Stimulated activated naive CD4-positive, alpha-beta T cell treated with Interleukin-2 at 50 U/mL for 16 hours (primary cell): ENCODE measurements around the gene DUOX2.
"Not testable (repeated sequence)": the region's sequence is repeated elsewhere in the genome, so short reads cannot be mapped to it uniquely, and the experiment has no call there.

Source experiments
- DNase-seq: peaks from one replicate; lab custom pipeline; 2025; lab: John Stamatoyannopoulos, UW

Gene DUOX2

DNA sequence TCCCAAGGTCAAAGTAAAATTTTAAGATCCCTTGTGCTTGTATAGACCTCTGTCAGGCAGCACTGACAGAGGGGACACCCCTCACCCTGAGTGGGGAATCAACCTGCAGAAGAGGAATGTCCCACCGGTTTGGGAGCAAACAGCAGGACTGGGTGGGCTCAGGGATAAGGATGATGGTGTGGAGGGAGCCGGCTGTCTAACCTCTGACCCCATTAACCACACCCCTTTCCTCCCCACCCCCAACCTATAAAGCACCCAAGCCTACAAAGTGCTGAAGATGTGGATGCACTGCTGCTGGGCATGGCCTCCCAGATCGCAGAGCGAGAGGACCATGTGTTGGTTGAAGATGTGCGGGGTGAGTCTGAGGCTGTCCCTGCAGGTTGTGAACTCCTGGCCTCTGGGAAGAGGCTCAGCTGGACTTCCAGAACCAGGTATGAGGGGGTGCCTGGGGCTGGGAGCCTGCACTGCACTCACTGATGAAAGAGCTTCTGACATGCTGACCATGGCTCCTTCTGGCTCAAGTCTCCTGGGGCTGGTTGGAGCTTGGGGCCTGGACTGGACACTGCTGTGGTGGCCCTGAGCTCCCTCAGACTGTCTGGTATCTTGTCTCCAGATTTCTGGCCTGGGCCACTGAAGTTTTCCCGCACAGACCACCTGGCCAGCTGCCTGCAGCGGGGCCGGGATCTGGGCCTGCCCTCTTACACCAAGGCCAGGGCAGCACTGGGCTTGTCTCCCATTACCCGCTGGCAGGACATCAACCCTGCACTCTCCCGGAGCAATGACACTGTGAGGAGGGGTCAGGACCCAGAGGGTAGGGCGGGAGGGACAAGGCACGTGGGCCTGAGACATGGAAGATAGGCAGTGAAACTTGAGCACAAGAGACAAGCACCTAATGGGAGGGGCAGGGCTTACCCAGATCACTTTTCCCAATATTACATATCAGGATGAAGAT is 25.1 kb upstream of the DUOX2 start:
- DNase-seq = no peak

DNA sequence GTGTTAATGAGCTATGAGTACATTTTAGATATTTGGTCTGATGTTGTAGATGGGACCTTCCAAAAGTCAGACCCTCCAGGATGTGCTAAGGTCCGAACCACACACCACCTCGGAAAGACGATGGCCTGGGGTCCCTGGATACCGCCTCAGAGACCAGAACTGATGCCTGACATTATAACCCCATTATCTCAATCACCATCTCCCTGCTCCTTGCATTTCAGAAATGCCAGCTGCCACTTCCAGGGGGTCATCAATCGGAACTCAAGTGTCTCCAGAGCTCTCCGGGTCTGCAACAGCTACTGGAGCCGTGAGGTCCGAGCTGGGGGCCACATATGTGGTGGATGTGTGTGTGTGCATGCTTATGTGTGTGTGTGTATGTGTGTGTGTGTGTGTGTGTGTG is 23.7 kb upstream of the DUOX2 start:
- DNase-seq = no peak

GRCh38 chr15:45136378-45136764 is 22.4 kb upstream of the DUOX2 start:
- DNase-seq = no peak

DNA sequence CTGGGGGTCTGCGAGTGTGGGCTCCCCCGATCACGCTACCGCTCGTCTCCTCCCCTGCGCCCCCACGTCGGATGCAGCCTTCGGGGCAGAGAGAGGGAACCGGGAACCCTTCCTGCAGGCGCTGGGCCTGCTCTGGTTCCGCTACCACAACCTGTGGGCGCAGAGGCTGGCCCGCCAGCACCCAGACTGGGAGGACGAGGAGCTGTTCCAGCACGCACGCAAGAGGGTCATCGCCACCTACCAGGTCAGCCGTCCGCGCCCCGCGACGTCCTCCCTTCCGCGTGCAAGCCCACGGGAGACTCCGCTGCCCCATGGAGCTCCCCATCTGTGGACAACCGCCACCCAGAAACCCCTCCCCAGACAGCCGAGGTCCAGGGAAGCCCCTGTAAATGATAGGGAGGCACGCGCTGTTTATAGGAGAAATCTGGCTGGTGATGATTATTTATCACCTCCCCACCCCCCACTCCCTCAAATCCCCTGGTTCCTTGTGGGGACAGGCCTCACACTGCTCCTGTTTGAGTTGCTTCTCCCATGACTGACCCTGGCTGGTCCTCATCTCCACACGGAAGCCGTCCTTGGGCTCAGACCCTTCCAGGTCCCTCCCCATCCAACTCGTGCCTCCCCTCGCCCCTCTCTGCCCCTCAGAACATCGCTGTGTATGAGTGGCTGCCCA is 21.9 kb upstream of the DUOX2 start:
- not testable (repeated sequence) for DNase-seq

DNA sequence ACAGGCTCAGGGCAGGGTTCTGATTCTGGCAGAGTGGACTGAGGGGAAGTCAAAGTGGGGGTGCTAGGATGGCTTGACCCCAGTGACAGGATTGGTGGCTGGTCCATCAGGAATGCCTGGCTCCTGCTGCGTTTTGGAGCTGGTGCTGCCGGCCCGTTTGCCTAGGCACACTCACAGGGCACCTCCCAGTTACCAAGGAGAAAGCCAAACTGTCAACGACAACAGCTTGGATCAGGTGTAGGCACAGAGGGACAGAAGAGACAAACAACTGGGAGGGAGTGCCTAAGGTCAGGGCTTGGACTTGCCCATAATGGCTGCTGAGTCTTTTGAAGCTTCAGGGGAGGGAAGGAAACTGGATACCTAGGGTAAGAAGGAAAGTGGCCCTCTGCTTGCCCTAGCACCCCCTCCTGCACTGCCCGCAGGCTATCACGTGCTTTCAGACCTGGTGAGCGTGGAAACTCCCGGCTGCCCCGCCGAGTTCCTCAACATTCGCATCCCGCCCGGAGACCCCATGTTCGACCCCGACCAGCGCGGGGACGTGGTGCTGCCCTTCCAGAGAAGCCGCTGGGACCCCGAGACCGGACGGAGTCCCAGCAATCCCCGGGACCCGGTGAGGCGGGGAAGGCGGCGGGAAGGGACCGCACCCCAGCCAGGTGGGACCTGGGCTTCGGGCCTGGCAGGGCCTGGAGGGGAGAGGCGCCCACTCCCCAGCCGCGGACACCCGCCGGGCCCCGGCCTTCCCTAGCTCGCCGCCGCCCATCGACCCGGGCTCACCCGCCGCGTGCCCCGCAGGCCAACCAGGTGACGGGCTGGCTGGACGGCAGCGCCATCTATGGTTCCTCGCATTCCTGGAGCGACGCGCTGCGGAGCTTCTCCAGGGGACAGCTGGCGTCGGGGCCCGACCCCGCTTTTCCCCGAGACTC is 21.0 kb upstream of the DUOX2 start:
- peak; percentile 6 for DNase-seq

DNA sequence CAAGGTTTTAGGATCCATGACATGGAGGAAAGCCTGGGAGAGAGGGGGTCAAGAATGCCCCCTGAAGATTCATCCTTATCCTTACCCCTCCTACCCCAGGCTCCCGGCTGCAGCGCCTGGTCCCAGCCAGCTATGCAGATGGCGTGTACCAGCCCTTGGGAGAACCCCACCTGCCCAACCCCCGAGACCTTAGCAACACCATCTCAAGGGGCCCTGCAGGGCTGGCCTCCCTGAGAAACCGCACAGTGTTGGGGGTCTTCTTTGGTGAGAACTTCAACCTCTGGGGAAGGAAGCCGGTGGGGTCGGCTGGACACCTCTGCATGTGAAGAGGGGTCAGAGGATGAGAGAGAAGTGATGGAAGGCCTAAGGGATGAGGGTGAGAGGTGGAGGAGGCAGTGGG is 20.1 kb upstream of the DUOX2 start:
- no peak for DNase-seq

- DNase-seq = no peak
Observed at GRCh38 chr15:45133561-45133920, 19.6 kb upstream of the DUOX2 start.

GRCh38 chr15:45132844-45133560 is 19.0 kb upstream of the DUOX2 start:
- DNase-seq = no peak

GRCh38 chr15:45131510-45131909 is 17.5 kb upstream of the DUOX2 start:
- DNase-seq = no peak

GRCh38 chr15:45130291-45131000 is 16.5 kb upstream of the DUOX2 start:
- no peak for DNase-seq

DNA sequence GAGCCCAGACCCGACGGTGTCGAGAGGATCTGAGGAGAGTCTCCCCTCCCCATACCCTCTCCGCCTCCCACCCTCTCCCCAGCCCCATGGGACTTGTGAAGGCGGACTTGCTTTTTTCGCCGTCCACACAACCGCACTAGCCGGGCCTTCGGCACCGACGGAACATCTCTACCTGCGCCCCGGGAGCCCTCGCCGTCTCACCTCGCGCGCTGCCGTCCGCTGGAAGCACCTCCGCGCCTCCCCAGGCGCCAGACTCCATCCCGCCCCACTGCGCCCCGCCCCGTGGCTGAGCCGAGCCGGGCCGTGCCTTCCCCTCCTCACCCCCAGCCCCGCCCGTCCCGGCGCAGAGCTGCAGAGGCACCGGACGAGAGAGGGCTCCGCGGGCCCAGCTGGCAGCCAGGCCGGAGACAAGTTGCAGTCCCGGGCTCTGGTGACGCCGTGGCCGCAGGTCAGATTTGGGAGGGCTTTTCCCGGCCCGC is 15.7 kb upstream of the DUOX2 start, which contains the start of the genes DUOX1 and DUOXA1:
Gene DUOX1 (plus strand): TSS at position 344 of the 479 bp plus-strand sequence. CDS start 1,973 bp downstream, outside the sequence.
Gene DUOXA1 (minus strand): TSS at position 229 of the 479 bp plus-strand sequence. CDS start 6,865 bp downstream, outside the sequence.
- DNase-seq = peak; percentile 9

- no peak for DNase-seq
Observed at GRCh38 chr15:45128971-45129639, 15.1 kb upstream of the DUOX2 start.

GRCh38 chr15:45126535-45127158 is 12.7 kb upstream of the DUOX2 start:
- no peak for DNase-seq

GRCh38 chr15:45123397-45123796 is 9.4 kb upstream of the DUOX2 start:
- DNase-seq = no peak

GRCh38 chr15:45122719-45123118 is 8.7 kb upstream of the DUOX2 start:
- DNase-seq = no peak

DNA sequence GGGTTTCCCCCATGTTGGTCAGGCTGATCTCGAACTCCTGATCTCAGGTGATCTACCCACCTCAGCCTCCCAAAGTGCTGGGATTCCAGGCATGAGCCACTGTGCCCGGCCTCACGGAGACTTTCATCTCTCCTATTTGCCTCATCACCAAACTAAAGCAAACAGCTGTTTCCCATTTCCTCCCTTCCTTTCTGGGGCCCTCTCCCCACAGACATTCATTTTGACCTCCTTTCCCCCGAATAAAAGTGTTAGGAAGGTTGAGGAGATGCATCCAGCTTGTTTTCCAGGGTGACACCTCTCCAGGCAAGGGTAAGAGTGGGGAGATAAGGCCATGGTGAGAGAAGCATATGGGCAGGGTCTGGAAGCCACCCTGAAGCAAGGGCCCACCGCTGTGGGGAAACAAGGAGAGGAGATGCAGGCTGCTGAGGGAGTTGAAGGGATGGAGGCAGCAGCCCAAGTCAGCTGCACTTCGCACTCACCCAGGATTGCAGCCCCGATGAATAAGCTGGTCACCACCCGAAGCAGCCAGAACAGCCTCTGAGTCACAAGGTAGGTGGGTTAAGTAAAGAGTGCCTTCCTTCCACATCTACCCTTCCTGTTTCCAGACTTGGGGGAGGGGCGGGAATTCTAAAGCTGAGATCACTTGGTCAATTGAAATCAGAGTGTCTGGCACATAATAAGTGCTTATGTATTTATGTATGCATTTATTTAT is 7.9 kb upstream of the DUOX2 start:
- no peak for DNase-seq

DNA sequence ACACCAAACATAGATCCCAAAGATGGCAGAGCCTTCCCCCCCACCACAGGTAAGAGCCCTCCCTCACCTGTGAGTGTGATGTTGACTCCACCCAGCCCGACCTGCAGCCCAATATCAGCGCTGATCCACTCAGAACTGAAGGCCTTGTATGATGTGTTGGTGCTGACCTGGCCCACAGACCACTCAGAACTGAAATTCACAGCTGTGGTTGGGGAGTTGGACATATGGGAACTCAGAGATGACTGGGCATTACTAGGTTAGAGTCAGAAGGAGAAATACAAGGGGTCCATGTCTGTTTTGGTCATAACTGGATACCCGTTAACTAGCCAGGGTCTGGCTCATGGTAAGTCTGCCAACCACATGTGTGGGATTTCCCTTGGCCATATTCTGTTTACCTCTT is 7.0 kb upstream of the DUOX2 start:
- no peak for DNase-seq

DNA sequence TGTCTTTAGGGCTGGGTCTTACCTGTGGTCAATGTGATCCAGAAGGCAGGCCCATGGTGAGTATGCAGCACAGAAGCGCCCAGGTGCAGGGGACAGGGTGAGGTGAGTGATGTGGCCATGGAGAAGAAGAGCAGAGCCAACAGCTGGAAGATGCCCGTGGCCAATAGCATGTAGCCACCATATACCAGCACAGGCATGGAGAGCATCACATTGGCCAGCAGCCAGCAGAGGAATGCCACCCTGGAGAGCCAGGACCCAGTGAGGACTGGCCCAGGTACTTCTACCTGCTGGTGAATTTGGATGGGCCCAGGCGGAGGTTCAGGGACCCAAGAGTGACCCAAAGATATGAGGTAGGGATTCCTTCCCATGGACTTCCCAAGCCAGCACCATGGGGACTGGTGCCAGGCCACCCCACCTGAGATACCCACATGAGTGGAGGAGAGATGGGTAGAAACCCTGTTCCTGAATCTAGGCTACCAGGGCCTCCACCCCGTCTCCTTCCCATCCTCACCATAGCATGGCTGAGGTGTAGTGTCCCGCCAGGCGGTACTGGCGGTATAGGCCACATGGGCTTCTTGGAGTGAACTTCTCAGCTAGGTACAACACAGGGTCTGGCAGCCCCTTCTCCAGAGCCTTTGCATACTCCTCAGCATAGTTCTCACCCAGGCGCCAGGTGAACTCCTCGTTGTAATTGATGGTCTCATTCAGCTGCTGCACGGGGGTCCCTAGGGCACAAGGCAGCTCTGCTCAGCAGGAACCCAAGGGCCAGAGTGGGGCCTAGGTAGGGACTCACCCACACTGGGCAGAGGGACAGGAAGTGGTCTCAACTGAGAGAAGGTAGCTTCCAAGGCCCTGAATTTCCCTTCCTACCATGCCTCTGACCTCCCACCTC is 6.4 kb upstream of the DUOX2 start:
- no peak for DNase-seq
